ENCODE results near the gene PLA1A.
"Not testable (repeated sequence)": the region's sequence is repeated elsewhere in the genome, so short reads cannot be mapped to it uniquely, and the experiment has no call there.

PLA1A gene

GRCh38 chr3:119665954-119666559, 68.4 kb downstream of the PLA1A start:
- DNase-seq: no peak

- DNase-seq: no peak
These were observed 72.4 kb downstream of the PLA1A start for GRCh38 chr3:119669906-119670570.

DNA sequence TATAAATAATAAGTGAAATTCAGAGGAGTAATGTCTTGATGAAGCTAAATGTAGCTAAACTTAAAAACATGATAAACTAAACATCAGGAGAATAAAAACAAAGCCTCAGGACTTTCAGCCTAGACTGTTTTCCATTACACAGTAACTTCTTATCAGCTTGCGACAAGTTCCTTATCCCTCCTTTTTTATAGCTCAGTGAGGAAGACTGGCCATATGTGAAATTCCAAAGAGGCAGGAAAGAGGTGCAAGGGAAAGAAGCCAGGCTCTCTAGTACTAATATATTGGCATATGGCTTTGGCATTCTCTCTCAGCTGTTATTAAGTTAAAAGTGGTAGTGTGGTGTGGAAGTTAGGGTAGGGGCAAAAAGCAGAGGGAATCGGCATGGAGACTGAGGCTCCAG, 75.1 kb downstream of the PLA1A start:
- DNase-seq: no peak

- no peak for DNase-seq
These were observed 76.2 kb downstream of the PLA1A start for GRCh38 chr3:119673875-119674274.

GRCh38 chr3:119675188-119675874, 77.6 kb downstream of the PLA1A start:
- no peak for DNase-seq

DNA sequence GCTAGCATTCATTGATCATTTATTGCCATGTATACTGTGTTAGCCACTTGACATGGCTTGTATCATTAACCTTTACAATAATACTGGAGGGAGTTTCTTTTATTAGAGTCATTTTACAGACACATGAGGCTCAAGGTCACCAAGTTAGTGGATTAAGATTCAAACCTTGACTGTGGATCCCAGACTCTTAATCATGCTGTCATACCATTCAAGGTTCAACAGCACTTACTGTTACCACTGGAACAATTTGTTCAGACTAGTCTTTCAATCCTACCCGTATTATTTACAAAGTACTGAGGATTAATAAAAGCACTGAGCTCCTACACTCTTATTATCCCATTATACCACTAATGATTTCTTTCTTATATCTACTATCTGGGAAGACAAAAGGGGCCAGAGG, 78.3 kb downstream of the PLA1A start:
- no peak for DNase-seq

GRCh38 chr3:119676771-119677640, 79.3 kb downstream of the PLA1A start, which contains the start of gene COX17:
COX17 (minus strand) TSS chr3:119677406; CDS start chr3:119677310, 96 bp downstream.
- peak; percentile 96 for DNase-seq

GRCh38 chr3:119677641-119677934, 79.9 kb downstream of the PLA1A start:
- no peak for DNase-seq

GRCh38 chr3:119678209-119678608, 80.5 kb downstream of the PLA1A start:
- not testable (repeated sequence) for DNase-seq
